ENCODE data around the gene BMPER.

BMPER gene

DNA sequence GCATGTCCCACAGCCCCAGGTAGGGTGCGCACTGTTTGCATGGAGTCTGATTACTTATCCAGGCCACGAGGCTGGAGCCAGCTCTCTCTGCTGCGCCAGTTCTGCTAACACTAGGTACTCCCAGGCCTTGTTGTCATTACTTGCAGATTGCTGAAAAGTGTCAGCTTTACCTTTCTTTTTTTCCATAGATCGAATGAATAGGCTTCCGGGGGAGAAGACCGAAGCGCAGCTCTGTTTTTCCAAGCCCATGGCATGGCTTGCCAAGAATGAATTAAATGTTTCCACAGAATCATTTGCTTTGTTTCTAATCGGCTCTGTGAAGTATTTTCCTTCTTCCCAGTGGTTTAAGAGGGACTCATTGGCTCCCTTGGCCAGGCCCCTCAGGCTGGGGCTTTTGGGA lies 285.8 kb downstream of the BMPER start:
- no peak for DNase-seq

GRCh38 chr7:34191771-34192479 lies 286.6 kb downstream of the BMPER start:
- no peak for DNase-seq

GRCh38 chr7:34192906-34193305 lies 287.6 kb downstream of the BMPER start:
- DNase-seq: no peak

- DNase-seq: no peak
Measured at GRCh38 chr7:34198231-34198641, 292.9 kb downstream of the BMPER start.
